Fibroblast of lung (primary cell): ENCODE measurements around the gene TIMM21.

ENCODE experiments used
- EZH2 ChIP-seq: IDR thresholded peaks from 2 replicates; pipeline ENCODE4 v1.5.1; 2012; ENCODE audit warnings: low read length, control low read depth, mild to moderate bottlenecking; ENCODE audit errors: missing control alignments
- TF ChIP-seq, protein P1 (sequence below), 2 donors: IDR thresholded peaks in 1 of 2; conservative IDR thresholded peaks in 1 of 2; 1 replicate in 1 of 2; 2 replicates in 1 of 2; pipeline ENCODE4 v1.5.1; 2011 to 2012; ENCODE audit warnings: low read length in 2 of 2, control low read depth in 1 of 2, inconsistent platforms in 1 of 2, low read depth in 1 of 2, mild to moderate bottlenecking in 1 of 2

GRCh38 chr18:74149878-74150277 is 1.6 kb downstream of the TIMM21 start:
- TF ChIP-seq, protein P1, sequence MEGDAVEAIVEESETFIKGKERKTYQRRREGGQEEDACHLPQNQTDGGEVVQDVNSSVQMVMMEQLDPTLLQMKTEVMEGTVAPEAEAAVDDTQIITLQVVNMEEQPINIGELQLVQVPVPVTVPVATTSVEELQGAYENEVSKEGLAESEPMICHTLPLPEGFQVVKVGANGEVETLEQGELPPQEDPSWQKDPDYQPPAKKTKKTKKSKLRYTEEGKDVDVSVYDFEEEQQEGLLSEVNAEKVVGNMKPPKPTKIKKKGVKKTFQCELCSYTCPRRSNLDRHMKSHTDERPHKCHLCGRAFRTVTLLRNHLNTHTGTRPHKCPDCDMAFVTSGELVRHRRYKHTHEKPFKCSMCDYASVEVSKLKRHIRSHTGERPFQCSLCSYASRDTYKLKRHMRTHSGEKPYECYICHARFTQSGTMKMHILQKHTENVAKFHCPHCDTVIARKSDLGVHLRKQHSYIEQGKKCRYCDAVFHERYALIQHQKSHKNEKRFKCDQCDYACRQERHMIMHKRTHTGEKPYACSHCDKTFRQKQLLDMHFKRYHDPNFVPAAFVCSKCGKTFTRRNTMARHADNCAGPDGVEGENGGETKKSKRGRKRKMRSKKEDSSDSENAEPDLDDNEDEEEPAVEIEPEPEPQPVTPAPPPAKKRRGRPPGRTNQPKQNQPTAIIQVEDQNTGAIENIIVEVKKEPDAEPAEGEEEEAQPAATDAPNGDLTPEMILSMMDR (conservative IDR thresholded peaks at IDR 0.05 in 1 of 2, IDR thresholded peaks at IDR 0.05 in 1 of 2; ENCODE audit: low read depth in 1 of 2, low read length in 2 of 2) = no peak
- TF ChIP-seq EZH2 = no peak
